Measurements from ENCODE around the gene P2RY8. TPM values are rescaled to one million over a fixed set of nuclear protein-coding genes. Genes with fewer than 3 reads are reported as not detected.
A peak's percentile ranks its signal among the peaks of the same experiment; 100 is the strongest.

Gene P2RY8
- total and polyA plus RNA-seq, 10 of the 15 experiments (the other 5 are each of a cell fraction or from before 2014, with no cell fraction given) = 2.0 to 64.4 (median 36.5) TPM

DNA sequence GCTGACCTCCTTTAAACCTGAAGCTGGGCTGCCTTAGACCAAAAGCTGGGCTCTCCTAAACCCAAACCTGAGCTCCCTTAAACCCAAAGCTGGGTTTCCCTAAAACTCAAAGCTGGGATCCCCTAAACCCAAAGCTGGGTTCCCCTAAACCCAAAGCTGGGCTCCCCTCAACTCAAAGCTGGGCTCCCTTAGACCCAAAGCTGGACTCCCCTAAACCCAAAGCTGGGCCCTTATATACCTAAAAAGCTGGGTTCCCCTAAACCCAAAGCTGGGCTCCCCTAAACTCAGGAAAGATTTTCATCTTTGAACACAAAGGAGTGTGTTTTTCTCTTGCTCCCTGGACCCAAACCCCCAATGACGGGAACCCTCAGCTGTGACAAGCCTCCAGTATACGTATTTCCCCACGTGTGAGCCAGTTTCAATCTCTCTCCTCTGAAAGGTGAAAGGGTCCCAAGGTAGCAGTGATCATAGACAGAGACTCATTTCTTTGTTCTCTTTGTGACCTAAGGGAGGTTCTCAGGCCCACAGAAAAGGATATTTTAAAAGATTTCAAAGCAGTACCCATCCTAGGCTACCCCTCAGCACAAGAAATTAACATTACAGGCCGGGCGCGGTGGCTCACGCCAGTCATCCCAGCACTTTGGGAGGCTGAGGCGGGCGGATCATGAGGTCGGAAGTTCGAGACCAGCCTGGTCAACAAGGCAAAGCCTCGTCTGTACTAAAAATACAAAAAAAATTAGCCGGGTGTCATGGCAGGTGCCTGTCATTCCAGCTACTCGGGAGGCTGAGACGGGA, 52.9 kb downstream of the P2RY8 start (continued):
- no peak for TF ChIP-seq SPI1 (IDR thresholded peaks at IDR 0.05; ENCODE audit: borderline replicate concordance, insufficient read depth, low read depth, low read length)
- peak; percentile 65; the same call in 1 of the 2 replicates for TF ChIP-seq PAX5 (IDR thresholded peaks at IDR 0.05; ENCODE audit: borderline replicate concordance, low read depth, low read length)
- no peak for TF ChIP-seq CEBPB (IDR thresholded peaks at IDR 0.05; ENCODE audit: borderline replicate concordance in 1 of 2, low read depth in 2 of 2, low read length in 2 of 2)
- TF ChIP-seq CEBPZ (IDR thresholded peaks at IDR 0.05; ENCODE audit: low read depth, low read length) = no peak
- no peak for TF ChIP-seq ZNF384 (IDR thresholded peaks at IDR 0.05; ENCODE audit: borderline replicate concordance, low read depth, low read length)
- TF ChIP-seq, protein P1, sequence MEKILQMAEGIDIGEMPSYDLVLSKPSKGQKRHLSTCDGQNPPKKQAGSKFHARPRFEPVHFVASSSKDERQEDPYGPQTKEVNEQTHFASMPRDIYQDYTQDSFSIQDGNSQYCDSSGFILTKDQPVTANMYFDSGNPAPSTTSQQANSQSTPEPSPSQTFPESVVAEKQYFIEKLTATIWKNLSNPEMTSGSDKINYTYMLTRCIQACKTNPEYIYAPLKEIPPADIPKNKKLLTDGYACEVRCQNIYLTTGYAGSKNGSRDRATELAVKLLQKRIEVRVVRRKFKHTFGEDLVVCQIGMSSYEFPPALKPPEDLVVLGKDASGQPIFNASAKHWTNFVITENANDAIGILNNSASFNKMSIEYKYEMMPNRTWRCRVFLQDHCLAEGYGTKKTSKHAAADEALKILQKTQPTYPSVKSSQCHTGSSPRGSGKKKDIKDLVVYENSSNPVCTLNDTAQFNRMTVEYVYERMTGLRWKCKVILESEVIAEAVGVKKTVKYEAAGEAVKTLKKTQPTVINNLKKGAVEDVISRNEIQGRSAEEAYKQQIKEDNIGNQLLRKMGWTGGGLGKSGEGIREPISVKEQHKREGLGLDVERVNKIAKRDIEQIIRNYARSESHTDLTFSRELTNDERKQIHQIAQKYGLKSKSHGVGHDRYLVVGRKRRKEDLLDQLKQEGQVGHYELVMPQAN (conservative IDR thresholded peaks at IDR 0.05) = no peak
- no peak; the same call in 1 of the 2 replicates for TF ChIP-seq ZBED1 (IDR thresholded peaks at IDR 0.05; ENCODE audit: borderline replicate concordance)
- no peak for TF ChIP-seq POU2F2 (IDR thresholded peaks at IDR 0.05; ENCODE audit: borderline replicate concordance, low read depth, low read length)
- TF ChIP-seq, protein P2, sequence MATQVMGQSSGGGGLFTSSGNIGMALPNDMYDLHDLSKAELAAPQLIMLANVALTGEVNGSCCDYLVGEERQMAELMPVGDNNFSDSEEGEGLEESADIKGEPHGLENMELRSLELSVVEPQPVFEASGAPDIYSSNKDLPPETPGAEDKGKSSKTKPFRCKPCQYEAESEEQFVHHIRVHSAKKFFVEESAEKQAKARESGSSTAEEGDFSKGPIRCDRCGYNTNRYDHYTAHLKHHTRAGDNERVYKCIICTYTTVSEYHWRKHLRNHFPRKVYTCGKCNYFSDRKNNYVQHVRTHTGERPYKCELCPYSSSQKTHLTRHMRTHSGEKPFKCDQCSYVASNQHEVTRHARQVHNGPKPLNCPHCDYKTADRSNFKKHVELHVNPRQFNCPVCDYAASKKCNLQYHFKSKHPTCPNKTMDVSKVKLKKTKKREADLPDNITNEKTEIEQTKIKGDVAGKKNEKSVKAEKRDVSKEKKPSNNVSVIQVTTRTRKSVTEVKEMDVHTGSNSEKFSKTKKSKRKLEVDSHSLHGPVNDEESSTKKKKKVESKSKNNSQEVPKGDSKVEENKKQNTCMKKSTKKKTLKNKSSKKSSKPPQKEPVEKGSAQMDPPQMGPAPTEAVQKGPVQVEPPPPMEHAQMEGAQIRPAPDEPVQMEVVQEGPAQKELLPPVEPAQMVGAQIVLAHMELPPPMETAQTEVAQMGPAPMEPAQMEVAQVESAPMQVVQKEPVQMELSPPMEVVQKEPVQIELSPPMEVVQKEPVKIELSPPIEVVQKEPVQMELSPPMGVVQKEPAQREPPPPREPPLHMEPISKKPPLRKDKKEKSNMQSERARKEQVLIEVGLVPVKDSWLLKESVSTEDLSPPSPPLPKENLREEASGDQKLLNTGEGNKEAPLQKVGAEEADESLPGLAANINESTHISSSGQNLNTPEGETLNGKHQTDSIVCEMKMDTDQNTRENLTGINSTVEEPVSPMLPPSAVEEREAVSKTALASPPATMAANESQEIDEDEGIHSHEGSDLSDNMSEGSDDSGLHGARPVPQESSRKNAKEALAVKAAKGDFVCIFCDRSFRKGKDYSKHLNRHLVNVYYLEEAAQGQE (IDR thresholded peaks at IDR 0.05; ENCODE audit: low read depth, low read length) = no peak
- TF ChIP-seq PBX3 (IDR thresholded peaks at IDR 0.05; ENCODE audit: insufficient replicate concordance, low read depth, low read length) = no peak
- no peak for TF ChIP-seq ZBTB4 (CRISPR knock-in tag; IDR thresholded peaks at IDR 0.05)
- no peak for TF ChIP-seq EZH2 (IDR thresholded peaks at IDR 0.05; ENCODE audit: borderline replicate concordance, control insufficient read depth, low read depth, low read length)
